KMS-11 (cell line): ENCODE measurements around the gene CCNYL1.

Experiments
- H2AFZ ChIP-seq: fragments of 200-600 bp; sonication (generic); 2 replicates; pipeline ENCODE4 v1.6.1; 2016; ENCODE audit warnings: antibody characterized with exemption, mixed run types, low read depth
- H3K27ac ChIP-seq: fragments of 200-600 bp; sonication (generic); 2 replicates; pipeline ENCODE4 v1.6.1; 2016; ENCODE audit warnings: mild to moderate bottlenecking, mixed run types
- H3K27me3 ChIP-seq: fragments of 200-600 bp; sonication (generic); 2 replicates; pipeline ENCODE4 v1.6.1; 2017; ENCODE audit warnings: mild to moderate bottlenecking, low read depth, mixed run types, moderate library complexity; ENCODE audit not compliant: insufficient read depth
- H3K36me3 ChIP-seq: fragments of 200-600 bp; sonication (generic); 2 replicates; pipeline ENCODE4 v1.6.1; 2017; ENCODE audit warnings: mild to moderate bottlenecking, mixed run types; ENCODE audit not compliant: insufficient read depth
- H3K4me1 ChIP-seq: fragments of 200-600 bp; sonication (generic); 2 replicates; pipeline ENCODE4 v1.6.1; 2016; ENCODE audit warnings: mild to moderate bottlenecking, low read depth, mixed run types; ENCODE audit not compliant: poor library complexity, severe bottlenecking
- H3K4me2 ChIP-seq: fragments of 200-600 bp; sonication (generic); 2 replicates; pipeline ENCODE4 v1.7.0; 2016; ENCODE audit warnings: mild to moderate bottlenecking, mixed run types
- H3K4me3 ChIP-seq: fragments of 200-600 bp; sonication (generic); IDR thresholded peaks from 2 replicates; pipeline ENCODE4 v1.6.1; 2017; ENCODE audit warnings: low read depth, low read length, mixed read lengths; ENCODE audit not compliant: insufficient read depth
- H3K79me2 ChIP-seq: fragments of 200-600 bp; sonication (generic); 2 replicates; pipeline ENCODE4 v1.6.1; 2016; ENCODE audit warnings: low read depth, mixed run types; ENCODE audit not compliant: insufficient read depth
- H3K9ac ChIP-seq: fragments of 200-600 bp; sonication (generic); 2 replicates; pipeline ENCODE4 v1.6.1; 2016; ENCODE audit warnings: mild to moderate bottlenecking, mixed run types
- H4K20me1 ChIP-seq: fragments of 200-600 bp; sonication (generic); 2 replicates; pipeline ENCODE4 v1.6.1; 2016; ENCODE audit warnings: mild to moderate bottlenecking, mixed run types; ENCODE audit not compliant: insufficient read depth
- TF ChIP-seq, protein P1 (sequence below): fragments of 200-600 bp; sonication (generic); conservative IDR thresholded peaks from 2 replicates; pipeline ENCODE4 v1.6.1; 2017; ENCODE audit warnings: low read depth, mild to moderate bottlenecking, antibody characterized with exemption, low read length, moderate library complexity, mixed read lengths

Gene CCNYL1

DNA sequence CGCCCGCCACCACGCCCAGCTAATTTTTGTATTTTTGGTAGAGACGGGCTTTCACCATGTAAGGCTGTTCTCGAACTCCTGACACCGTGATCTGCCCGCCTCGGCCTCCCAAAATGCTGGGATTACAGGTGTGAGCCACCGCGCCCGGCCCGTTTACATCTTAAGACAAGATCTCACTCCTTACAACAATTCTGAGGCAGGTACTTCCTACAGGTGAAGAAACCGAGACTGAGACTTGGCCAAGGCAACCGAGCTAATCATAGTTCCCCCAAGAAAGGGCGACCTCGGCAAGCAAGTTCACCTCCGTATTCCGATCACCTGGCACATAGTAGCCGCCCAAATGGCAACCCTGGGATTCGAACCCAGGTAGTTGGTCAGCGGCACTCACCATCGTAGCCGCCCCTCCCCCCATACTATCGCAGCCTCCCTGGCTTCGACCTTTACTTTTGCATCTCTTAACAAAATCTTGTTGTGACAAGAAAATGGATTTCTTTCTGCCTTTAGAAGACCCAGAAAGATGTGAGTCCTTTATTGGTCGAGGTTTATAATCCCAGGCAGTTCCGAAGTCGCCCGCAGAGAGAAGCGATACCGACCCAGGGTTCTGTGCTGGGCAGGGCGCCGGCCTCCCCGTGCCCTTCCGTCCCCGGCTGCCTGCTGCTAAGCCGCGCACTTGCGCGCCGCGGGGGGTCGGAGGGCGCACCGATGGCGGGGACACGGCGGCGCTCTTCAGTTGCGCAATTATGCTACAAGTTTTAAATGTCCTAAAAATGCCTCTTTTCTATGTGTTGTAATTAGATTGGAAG is 59.4 kb downstream of the CCNYL1 start:
- Histone ChIP-seq H3K27ac (no peak overlapping the region), H2AFZ (peak overlapping the region; percentile 96), H4K20me1 (no peaks in the 10 kb centered on the region), H3K27me3 (no peaks in the 10 kb centered on the region), H3K4me1 (no peaks in the 10 kb centered on the region), H3K79me2 (no peaks in the 10 kb centered on the region), H3K9ac (no peak overlapping the region), H3K4me2 (peak overlapping the region; percentile 21), H3K4me3 (peak overlapping the region; percentile 49), H3K36me3 (no peaks in the 10 kb centered on the region)
- TF ChIP-seq, protein P1, sequence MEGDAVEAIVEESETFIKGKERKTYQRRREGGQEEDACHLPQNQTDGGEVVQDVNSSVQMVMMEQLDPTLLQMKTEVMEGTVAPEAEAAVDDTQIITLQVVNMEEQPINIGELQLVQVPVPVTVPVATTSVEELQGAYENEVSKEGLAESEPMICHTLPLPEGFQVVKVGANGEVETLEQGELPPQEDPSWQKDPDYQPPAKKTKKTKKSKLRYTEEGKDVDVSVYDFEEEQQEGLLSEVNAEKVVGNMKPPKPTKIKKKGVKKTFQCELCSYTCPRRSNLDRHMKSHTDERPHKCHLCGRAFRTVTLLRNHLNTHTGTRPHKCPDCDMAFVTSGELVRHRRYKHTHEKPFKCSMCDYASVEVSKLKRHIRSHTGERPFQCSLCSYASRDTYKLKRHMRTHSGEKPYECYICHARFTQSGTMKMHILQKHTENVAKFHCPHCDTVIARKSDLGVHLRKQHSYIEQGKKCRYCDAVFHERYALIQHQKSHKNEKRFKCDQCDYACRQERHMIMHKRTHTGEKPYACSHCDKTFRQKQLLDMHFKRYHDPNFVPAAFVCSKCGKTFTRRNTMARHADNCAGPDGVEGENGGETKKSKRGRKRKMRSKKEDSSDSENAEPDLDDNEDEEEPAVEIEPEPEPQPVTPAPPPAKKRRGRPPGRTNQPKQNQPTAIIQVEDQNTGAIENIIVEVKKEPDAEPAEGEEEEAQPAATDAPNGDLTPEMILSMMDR = no peak

DNA sequence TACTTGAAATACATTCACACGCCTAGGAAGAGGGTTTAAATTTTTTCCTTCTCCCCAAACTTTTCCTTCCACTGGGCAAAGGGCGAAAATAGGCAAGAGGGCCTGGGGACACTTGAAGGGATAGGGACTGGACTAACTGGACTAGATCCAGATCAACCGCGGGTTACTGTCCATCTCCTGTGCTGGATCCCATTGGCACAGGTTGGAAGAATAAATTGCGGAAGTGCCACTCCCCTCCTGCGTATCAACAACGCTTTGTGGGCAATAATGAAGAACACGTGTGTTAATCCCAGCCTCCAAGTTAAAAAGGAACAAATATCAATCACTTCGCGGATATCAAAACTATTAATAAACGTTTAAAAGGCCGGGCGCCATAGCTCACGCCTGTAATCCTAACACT is 60.0 kb downstream of the CCNYL1 start:
- no peaks in the 10 kb centered on the region for H3K4me1 ChIP-seq
- no peak overlapping the region for H3K27ac ChIP-seq
- H3K4me2 ChIP-seq = no peak overlapping the region

DNA sequence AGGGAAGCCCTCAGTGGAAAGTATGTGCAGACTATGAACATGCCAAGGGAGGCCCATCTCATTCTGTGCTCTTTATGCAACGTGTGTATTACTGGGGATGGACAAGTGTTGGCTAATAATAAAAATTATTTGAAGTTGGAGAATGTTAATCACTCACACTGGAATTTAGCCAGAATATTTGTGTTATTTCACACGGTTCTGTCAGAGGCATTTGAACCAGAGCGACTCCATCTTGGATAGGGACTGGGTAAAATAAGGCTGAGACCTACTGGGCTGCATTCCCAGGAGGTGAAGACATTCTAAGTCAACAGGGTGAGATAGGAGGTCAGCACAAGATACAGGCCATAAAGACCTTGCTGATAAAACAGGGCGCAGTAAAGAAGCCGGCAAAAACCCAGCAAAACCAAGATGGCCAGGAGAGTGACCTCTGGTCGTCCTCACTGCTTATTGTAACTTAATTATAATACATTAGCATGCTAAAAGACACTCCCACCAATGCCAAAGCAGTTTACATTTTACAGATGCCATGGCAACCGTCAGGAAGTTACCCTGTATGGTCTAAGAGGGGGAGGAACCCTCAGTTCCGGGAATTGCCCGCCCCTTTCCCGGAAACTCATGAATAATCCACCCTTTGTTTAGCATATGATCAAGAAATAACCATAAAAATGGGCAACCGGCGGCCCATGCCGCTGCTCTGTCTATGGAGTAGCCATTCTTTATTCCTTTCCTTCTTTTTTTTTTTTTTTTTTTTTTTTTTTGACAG is 60.8 kb downstream of the CCNYL1 start:
- Histone ChIP-seq H2AFZ (no peak overlapping the region), H3K4me1 (no peaks in the 10 kb centered on the region), H3K4me2 (no peak overlapping the region), H4K20me1 (no peaks in the 10 kb centered on the region), H3K27me3 (no peaks in the 10 kb centered on the region), H3K4me3 (no peak overlapping the region), H3K9ac (no peak overlapping the region), H3K27ac (no peak overlapping the region), H3K36me3 (no peaks in the 10 kb centered on the region), H3K79me2 (no peaks in the 10 kb centered on the region)
- TF ChIP-seq, protein P1 = no peak

More for the DNA sequence above, 60.0 kb downstream of the CCNYL1 start:
- Histone ChIP-seq H3K79me2 (no peaks in the 10 kb centered on the region), H3K27me3 (no peaks in the 10 kb centered on the region), H3K4me3 (no peak overlapping the region), H3K9ac (no peak overlapping the region), H3K36me3 (no peaks in the 10 kb centered on the region), H4K20me1 (no peaks in the 10 kb centered on the region), H2AFZ (no peak overlapping the region)
- TF ChIP-seq, protein P1 = no peak

DNA sequence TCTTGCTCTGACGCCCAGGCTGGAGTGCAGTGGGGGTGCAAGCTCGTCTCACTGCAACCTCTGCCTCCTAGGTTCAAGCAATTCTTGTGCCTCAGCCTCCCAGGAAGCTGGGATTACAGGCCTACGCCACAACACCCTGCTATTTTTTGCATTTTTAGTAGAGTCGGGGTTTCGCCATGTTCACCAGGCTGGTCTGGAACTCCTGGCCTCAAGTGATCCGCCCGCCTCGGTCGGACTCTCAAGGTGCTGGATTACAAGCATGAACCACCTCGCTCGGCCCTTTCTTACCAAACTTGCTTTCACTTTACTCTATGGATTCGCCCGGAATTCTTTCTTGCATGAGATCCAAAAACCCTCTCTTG is 61.4 kb downstream of the CCNYL1 start:
- Histone ChIP-seq H3K4me3 (no peak overlapping the region), H3K9ac (no peak overlapping the region), H2AFZ (no peak overlapping the region)

More for the DNA sequence above, 61.4 kb downstream of the CCNYL1 start:
- H4K20me1 ChIP-seq = no peaks in the 10 kb centered on the region
- no peaks in the 10 kb centered on the region for H3K36me3 ChIP-seq
- no peak overlapping the region for H3K4me2 ChIP-seq
- H3K27me3 ChIP-seq = no peaks in the 10 kb centered on the region
- no peaks in the 10 kb centered on the region for H3K4me1 ChIP-seq
- H3K27ac ChIP-seq = no peak overlapping the region
- TF ChIP-seq, protein P1 = no peak
- H3K79me2 ChIP-seq = no peaks in the 10 kb centered on the region
